K562 (cell line): Measurements from ENCODE around the gene FPR1. TPM values are rescaled to one million over a fixed set of nuclear protein-coding genes. Genes with fewer than 3 reads are reported as not detected.

Source experiments
- CTBP1 ChIP-seq: fragments of 450-650 bp; IDR thresholded peaks from 2 replicates; pipeline ENCODE4 v1.6.1; 2016; ENCODE audit warnings: borderline replicate concordance
- HIVEP1 ChIP-seq: fragments of 250-450 bp; sonication (Bioruptor Pico); IDR thresholded peaks from 2 replicates; pipeline ENCODE4 v1.4.0; 2020; ENCODE audit warnings: mild to moderate bottlenecking
- SNIP1 ChIP-seq: fragments of 450-650 bp; IDR thresholded peaks from 2 replicates; pipeline ENCODE4 v1.7.1; 2017; ENCODE audit warnings: low read depth, mild to moderate bottlenecking
- SOX6 ChIP-seq: fragments of 450-650 bp; IDR thresholded peaks from 2 replicates; pipeline ENCODE4 v1.6.1; 2014; ENCODE audit warnings: mild to moderate bottlenecking
- ZNF584 ChIP-seq: fragments of 200-800 bp; sonication (Bioruptor generic); IDR thresholded peaks from 2 replicates; pipeline ENCODE4 v1.6.1; 2016; ENCODE audit warnings: low read depth, mild to moderate bottlenecking, missing genetic modification characterization, missing compliant biosample characterization
- ZNF830 ChIP-seq: fragments of 250-450 bp; sonication (Bioruptor Pico); IDR thresholded peaks from 2 replicates; pipeline ENCODE4 v1.5.0; 2021; ENCODE audit warnings: mild to moderate bottlenecking
- polyA plus RNA-seq, 8 experiments: library from polyadenylated mRNA; depleted of rRNA in 4 of 8; stranded (reverse) in 5 of 8; unstranded in 3 of 8; fragments of >200 nt; fragmentation: Nextera tagmentation in 2 of 8; fragmentation: Illumina TruSeq in 1 of 8; extraction: Ambion mirVana in 2 of 8; extraction: Trizol in 1 of 8; gene quantifications; 2 replicates each; pipeline versions ENCODE4 v1.2.1 to v1.2.3, GENCODE V29; 2011 to 2014; ENCODE audit warnings: inconsistent platforms in 1 of 8, missing spikeins in 1 of 8
- total RNA-seq, 7 experiments: library from RNA; depleted of rRNA in 6 of 7; stranded (reverse); fragments of >200 nt in 6 of 7; fragmentation: Illumina TruSeq in 2 of 7; extraction: Trizol in 2 of 7; gene quantifications; 2 replicates each; pipeline versions ENCODE4 v1.2.1 to v1.2.3, GENCODE V29; 2011 to 2021; ENCODE audit warnings: low replicate concordance in 1 of 7
- TF ChIP-seq, protein P1 (sequence below), 2 experiments: fragments of 450-650 bp in 1 of 2; sonication (generic) in 1 of 2; formaldehyde crosslinking in 1 of 2; IDR thresholded peaks; 2 replicates each; pipeline versions ENCODE4 v1.7.1 to v1.9.0; 2016 to 2022; ENCODE audit warnings: inconsistent platforms in 1 of 2, mild to moderate bottlenecking in 1 of 2, missing genetic modification reagents in 1 of 2
- TF ChIP-seq, protein P2 (sequence below): fragments of 250-450 bp; sonication (Bioruptor Pico); IDR thresholded peaks from 2 replicates; pipeline ENCODE4 v1.5.0; 2021; ENCODE audit warnings: mild to moderate bottlenecking, moderate library complexity
- TF ChIP-seq, protein P3 (sequence below): sonication (generic); formaldehyde crosslinking; IDR thresholded peaks from 2 replicates; pipeline ENCODE4 v1.8.1; 2022; ENCODE audit warnings: missing genetic modification reagents
- TF ChIP-seq, protein P4 (sequence below): sonication (generic); formaldehyde crosslinking; IDR thresholded peaks from 2 replicates; pipeline ENCODE4 v1.5.0; 2020; ENCODE audit warnings: missing genetic modification reagents

The FPR1 gene
- total and polyA plus RNA-seq, 9 of the 15 experiments (the other 6 are each of a cell fraction or from before 2014, with no cell fraction given), result 0.06 to 0.25 (median 0.14) TPM; not detected in 4

DNA sequence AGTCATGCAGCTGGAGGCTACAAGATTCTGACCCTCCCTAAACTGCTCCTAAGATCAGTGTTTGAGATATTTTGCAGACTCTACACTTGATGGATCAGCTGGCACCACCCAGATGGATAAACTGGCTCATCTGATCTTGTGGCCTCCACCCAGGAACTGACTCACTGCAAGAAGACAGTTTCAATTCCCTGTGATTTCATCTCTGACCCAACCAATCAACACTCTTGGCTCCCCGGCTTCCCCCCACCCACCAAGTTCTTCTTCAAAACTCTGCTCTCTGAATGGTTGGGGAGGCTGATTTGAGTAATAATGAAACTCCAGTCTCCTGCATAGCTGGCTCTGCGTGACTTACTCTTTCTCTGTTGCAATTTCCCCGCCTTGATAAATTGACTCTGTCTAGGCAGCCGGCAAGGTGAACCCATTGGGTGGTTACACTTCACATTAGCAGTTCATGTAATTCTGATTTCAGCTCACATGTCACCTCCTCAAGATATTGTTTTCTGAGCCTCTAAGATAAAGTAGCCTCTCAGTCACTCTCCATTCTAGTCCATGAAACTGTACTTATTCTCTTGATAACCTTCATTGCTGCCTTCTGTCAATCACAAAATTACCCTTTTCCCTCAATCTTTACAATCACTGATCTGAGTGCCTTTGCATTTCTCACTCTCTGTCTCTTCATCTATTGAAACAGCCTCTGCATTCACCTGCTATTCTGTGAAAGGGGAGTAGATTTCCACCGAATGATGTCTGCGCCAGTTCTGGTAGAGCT lies 33.4 kb upstream of the FPR1 start (continued):
- TF ChIP-seq, protein P1, sequence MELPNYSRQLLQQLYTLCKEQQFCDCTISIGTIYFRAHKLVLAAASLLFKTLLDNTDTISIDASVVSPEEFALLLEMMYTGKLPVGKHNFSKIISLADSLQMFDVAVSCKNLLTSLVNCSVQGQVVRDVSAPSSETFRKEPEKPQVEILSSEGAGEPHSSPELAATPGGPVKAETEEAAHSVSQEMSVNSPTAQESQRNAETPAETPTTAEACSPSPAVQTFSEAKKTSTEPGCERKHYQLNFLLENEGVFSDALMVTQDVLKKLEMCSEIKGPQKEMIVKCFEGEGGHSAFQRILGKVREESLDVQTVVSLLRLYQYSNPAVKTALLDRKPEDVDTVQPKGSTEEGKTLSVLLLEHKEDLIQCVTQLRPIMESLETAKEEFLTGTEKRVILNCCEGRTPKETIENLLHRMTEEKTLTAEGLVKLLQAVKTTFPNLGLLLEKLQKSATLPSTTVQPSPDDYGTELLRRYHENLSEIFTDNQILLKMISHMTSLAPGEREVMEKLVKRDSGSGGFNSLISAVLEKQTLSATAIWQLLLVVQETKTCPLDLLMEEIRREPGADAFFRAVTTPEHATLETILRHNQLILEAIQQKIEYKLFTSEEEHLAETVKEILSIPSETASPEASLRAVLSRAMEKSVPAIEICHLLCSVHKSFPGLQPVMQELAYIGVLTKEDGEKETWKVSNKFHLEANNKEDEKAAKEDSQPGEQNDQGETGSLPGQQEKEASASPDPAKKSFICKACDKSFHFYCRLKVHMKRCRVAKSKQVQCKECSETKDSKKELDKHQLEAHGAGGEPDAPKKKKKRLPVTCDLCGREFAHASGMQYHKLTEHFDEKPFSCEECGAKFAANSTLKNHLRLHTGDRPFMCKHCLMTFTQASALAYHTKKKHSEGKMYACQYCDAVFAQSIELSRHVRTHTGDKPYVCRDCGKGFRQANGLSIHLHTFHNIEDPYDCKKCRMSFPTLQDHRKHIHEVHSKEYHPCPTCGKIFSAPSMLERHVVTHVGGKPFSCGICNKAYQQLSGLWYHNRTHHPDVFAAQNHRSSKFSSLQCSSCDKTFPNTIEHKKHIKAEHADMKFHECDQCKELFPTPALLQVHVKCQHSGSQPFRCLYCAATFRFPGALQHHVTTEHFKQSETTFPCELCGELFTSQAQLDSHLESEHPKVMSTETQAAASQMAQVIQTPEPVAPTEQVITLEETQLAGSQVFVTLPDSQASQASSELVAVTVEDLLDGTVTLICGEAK (IDR thresholded peaks at IDR 0.05), result no peak
- TF ChIP-seq, protein P1 (CRISPR knock-in tag; IDR thresholded peaks at IDR 0.05), result no peak
- TF ChIP-seq, protein P2, sequence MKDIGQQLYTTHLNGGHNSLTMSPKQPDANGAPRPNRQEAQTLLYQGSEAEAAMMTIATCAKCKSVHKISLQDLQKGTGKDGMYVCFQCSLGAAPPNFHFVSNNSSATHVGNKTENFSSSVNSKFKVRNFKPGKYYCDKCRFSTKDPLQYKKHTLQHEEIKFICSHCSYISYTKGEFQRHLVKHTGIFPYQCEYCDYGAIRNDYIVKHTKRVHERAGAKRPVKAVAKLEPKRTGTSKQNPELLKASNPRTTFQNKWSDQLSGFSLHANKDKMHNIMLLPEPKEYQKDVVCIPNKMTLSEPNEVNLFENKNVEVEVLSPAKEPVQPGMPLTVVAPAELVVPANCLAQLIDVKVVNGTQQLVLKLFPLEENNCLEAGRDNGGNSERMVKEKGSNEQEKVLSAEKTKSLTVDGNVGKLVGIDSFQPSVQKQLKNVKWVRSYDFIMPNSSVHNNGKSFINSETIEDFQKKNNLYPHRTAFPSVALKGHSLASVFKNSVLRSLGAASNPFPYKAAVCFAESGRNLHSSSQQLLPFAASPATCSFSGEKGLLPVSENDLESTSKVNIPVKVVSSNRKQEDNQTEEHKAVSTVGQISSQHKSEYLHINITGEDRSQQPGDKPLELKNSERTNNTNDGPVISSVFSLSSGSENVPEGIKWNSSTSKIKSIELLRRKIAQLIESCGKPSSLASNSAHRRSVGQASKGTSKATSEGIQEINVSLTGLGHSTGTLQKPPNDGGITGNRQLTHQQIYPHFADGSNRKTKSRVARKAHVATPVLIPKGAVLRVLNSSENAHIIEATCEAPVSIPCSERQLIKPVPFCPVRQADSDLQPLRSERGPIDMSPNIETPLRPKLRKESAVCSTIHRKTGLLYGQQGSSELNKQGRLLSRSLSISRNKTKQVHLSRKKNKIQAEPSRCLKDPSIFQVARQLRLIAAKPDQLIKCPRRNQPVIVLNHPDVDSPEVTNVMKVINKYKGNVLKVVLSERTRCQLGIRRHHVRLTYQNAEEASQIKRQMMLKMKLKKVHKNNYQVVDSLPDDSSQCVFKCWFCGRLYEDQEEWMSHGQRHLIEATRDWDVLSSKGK (CRISPR knock-in tag), result no peak
- TF ChIP-seq, protein P3, sequence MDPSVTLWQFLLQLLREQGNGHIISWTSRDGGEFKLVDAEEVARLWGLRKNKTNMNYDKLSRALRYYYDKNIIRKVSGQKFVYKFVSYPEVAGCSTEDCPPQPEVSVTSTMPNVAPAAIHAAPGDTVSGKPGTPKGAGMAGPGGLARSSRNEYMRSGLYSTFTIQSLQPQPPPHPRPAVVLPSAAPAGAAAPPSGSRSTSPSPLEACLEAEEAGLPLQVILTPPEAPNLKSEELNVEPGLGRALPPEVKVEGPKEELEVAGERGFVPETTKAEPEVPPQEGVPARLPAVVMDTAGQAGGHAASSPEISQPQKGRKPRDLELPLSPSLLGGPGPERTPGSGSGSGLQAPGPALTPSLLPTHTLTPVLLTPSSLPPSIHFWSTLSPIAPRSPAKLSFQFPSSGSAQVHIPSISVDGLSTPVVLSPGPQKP (CRISPR knock-in tag), result no peak
- TF ChIP-seq ZNF830 (no peak), CTBP1 (peak; percentile 80), SOX6 (0 out of 2 replicates have a peak, but pooled peaks have one; percentile 58), HIVEP1 (no peak), SNIP1 (no peak), ZNF584 (CRISPR knock-in tag) (peak; percentile 66; the same call in 1 of the 2 replicates)
- TF ChIP-seq, protein P4, sequence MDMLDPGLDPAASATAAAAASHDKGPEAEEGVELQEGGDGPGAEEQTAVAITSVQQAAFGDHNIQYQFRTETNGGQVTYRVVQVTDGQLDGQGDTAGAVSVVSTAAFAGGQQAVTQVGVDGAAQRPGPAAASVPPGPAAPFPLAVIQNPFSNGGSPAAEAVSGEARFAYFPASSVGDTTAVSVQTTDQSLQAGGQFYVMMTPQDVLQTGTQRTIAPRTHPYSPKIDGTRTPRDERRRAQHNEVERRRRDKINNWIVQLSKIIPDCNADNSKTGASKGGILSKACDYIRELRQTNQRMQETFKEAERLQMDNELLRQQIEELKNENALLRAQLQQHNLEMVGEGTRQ, result no peak
